Astrocyte of the cerebellum (primary cell): Measurements from ENCODE around the gene SUSD2.
A peak's percentile ranks its signal among the peaks of the same experiment; 100 is the strongest.

Experiments used
- DNase-seq: peaks from one replicate; pipeline ENCODE4 v3.0.0-alpha.2; 2011; ENCODE audit warnings: low read depth
- H3K4me3 ChIP-seq: 2 replicates; pipeline ENCODE4 v1.5.1; 2011; ENCODE audit warnings: mild to moderate bottlenecking, low read depth, low read length, moderate library complexity
- in situ Hi-C: cut with HindIII; loops from 2 replicates; pipeline ENCODE4 v1.10.0; 2017; ENCODE audit warnings: low sequenced_read_pairs
- TF ChIP-seq, protein P1 (sequence below): IDR thresholded peaks from 2 replicates; pipeline ENCODE4 v1.5.1; 2012; ENCODE audit warnings: low read length, low read depth, moderate library complexity, mild to moderate bottlenecking; ENCODE audit errors: missing control alignments

Gene SUSD2

DNA sequence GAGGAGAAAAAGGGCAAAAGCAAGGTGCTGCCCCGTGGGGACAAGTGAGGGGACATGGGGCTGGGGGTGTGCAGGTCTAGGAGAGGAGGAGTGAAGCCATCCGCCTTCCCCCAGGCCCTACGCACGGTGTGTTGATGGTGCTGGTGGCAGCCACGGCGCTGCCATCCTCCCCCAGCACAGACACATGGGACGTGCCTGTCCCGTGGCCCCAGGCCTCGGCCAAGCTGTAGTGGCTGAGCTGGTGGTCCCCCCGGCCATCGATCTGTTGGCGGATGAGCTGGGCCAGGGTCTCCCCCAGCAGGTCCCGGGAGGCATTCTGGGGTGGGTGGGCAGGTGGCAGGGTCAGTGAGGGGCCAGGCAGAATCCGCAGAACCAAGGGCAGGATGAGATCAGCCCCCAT is 44.7 kb downstream of the SUSD2 start:
- TF ChIP-seq, protein P1, sequence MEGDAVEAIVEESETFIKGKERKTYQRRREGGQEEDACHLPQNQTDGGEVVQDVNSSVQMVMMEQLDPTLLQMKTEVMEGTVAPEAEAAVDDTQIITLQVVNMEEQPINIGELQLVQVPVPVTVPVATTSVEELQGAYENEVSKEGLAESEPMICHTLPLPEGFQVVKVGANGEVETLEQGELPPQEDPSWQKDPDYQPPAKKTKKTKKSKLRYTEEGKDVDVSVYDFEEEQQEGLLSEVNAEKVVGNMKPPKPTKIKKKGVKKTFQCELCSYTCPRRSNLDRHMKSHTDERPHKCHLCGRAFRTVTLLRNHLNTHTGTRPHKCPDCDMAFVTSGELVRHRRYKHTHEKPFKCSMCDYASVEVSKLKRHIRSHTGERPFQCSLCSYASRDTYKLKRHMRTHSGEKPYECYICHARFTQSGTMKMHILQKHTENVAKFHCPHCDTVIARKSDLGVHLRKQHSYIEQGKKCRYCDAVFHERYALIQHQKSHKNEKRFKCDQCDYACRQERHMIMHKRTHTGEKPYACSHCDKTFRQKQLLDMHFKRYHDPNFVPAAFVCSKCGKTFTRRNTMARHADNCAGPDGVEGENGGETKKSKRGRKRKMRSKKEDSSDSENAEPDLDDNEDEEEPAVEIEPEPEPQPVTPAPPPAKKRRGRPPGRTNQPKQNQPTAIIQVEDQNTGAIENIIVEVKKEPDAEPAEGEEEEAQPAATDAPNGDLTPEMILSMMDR, result no peak
- no peak for DNase-seq
- H3K4me3 ChIP-seq, result no peak overlapping the region
- in situ Hi-C loops, result no loop called here

DNA sequence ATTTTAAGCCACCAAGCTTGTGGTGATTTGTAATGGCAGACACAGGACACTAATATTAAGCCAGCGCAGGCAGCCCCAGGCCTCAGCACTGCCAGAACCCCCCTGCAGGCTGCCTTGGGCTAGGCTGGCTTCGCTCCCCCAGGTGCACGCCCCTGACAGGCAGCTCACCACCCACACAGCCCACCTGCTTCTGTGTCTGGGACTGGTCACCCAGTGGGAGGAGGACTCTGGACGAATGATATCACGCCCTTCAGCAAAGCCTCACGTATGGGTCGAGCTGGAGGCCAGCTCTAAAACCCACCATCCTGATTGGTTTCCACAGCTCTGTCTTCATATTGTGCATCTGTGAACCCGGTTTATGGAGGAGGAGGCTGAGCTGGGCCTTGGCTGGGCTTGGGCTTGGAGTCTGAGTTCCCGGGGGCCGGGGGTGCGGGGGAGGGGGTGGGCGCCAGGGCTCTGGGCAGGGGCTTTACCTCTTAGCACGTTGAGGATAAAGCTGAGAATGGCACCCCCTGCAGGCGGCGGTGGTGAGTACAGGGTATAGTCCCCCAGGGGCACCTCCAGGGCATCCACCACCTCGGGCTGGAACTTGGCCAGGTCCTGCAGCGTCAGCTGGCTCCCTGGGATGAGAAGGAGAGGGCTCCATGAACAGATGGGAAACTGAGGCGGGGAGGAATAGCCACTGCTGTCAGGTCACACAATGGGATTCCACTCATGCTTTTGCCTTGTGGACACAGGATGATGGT is 49.8 kb downstream of the SUSD2 start:
- in situ Hi-C loops, result no loop called here
- H3K4me3 ChIP-seq, result no peak overlapping the region
- TF ChIP-seq, protein P1, result peak; percentile 27
- DNase-seq, result no peak

DNA sequence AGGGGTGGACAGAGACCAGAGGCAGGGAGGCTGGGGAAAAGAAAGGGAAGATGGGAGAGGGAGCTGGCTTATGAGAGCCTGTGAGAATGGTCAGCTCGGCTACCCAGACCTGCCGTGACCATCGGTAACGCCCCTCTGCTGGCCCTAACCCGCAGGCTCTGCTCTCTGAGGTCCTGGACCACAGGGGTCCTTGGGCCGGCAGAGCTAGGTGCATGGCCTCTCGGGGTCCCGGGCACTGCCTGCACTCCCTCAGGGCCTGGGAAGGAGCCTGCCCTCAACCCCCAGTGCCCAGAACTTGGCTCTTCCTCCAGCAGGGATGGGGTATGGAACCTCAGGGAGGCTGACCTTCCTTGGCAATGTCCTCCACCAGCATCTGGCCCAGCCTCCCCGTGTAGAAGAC is 50.4 kb downstream of the SUSD2 start:
- TF ChIP-seq, protein P1, result no peak
- DNase-seq, result no peak
- in situ Hi-C loops, result no loop called here
- H3K4me3 ChIP-seq, result no peak overlapping the region

DNA sequence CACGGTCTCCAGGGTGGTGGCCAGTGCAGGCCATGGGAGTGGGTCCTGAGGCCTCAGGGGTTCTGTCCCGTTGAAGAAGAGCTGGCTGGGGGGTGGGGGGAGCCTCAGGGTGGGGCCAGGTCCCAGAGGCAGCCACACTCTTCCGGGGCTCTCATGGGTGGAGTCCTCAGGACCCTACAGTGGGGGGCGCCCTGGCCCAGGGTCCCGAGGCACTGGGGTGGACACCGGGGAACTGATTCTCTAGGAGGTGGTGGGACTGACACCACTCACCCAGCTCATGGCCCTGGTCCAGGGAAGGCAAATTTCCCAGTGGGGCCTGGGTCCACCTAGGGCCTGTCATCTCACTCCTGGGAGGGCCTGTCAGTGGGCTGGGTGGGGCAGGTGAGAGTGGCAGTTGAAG is 50.8 kb downstream of the SUSD2 start:
- no peak for DNase-seq
- in situ Hi-C loops, result no loop called here
- TF ChIP-seq, protein P1, result no peak
- no peak overlapping the region for H3K4me3 ChIP-seq

DNA sequence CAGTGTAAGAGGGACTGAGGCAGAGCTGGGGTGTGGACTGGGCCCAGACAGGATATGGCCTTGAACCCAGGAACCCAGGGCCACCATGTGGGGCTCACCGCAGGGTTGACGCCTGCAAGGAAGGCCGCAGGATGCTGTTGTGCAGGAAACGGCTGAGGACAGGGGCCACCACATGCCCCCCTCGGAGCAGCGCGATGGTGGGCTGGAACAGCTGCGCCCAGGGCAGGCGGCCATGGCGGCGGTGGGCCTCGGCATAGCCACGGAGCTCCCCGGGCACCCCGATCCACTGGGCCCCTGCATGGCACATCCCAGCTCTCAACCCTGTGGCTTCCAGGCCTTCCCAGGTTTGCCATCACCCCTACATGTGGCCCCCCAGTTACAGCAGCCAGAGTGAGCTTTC is 51.4 kb downstream of the SUSD2 start:
- in situ Hi-C loops, result no loop called here
- no peak for DNase-seq
- H3K4me3 ChIP-seq, result no peak overlapping the region
- TF ChIP-seq, protein P1, result no peak

DNA sequence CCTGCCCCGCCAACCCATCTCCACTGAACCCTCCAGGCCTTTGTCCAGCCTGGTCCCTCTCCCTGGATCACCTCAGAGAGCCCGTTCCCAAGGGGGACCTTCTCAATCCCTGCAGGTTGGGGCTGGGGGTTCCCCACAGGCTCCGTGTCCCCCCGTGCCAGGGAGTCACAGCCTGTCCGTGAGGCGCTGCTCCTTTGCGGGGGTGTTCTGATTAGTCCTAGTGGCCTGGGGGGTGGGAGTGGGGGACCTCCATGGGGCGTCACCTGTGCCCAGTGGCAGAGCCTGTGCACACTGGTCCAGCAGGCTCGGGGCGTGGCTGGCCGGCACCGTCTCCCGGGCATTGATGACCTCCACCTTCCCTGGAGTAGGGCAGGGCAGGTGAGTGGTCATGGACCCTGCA is 51.9 kb downstream of the SUSD2 start:
- in situ Hi-C loops, result no loop called here
- TF ChIP-seq, protein P1, result no peak
- no peak for DNase-seq
- H3K4me3 ChIP-seq, result no peak overlapping the region
